Activated CD4-positive, CD25-positive, alpha-beta regulatory T cell treated with anti-CD3 and anti-CD28 coated beads, Interleukin-2, amount 50 U/mL, for 16 hours (primary cell): ENCODE results near the gene UGT2B28.
"Not testable (repeated sequence)": the region's sequence is repeated elsewhere in the genome, so short reads cannot be mapped to it uniquely, and the experiment has no call there.

ENCODE experiments used
- DNase-seq: peaks from one replicate; pipeline ENCODE4 v3.0.0-alpha.2; 2020; ENCODE audit warnings: low read depth, low spot score

UGT2B28 gene

GRCh38 chr4:69280081-69280480 is at the start of gene UGT2B28:
Gene UGT2B28, plus strand, starts transcription at chr4:69280475. Its CDS starts 26 bp downstream, at chr4:69280501.
- DNase-seq = not testable (repeated sequence)

GRCh38 chr4:69239092-69239491 is 41.2 kb upstream of the UGT2B28 start:
- no peak for DNase-seq

- no peak for DNase-seq
These were observed 40.6 kb upstream of the UGT2B28 start for GRCh38 chr4:69239557-69240168.

GRCh38 chr4:69240787-69241186 is 39.5 kb upstream of the UGT2B28 start:
- not testable (repeated sequence) for DNase-seq

- not testable (repeated sequence) for DNase-seq
These were observed 38.5 kb upstream of the UGT2B28 start for GRCh38 chr4:69241746-69242145.

GRCh38 chr4:69242562-69243240 is 37.6 kb upstream of the UGT2B28 start:
- not testable (repeated sequence) for DNase-seq

GRCh38 chr4:69250884-69251283 is 29.4 kb upstream of the UGT2B28 start:
- not testable (repeated sequence) for DNase-seq

- DNase-seq = not testable (repeated sequence)
These were observed 27.0 kb upstream of the UGT2B28 start for GRCh38 chr4:69253147-69253772.

GRCh38 chr4:69268612-69269011 is 11.7 kb upstream of the UGT2B28 start:
- not testable (repeated sequence) for DNase-seq

- DNase-seq = not testable (repeated sequence)
These were observed 16.1 kb downstream of the UGT2B28 start for GRCh38 chr4:69296356-69296755.

- not testable (repeated sequence) for DNase-seq
These were observed 28.3 kb downstream of the UGT2B28 start for GRCh38 chr4:69308426-69309033.

- not testable (repeated sequence) for DNase-seq
These were observed 29.3 kb downstream of the UGT2B28 start for GRCh38 chr4:69309549-69310076.

- DNase-seq = not testable (repeated sequence)
These were observed 30.0 kb downstream of the UGT2B28 start for GRCh38 chr4:69310262-69310661.

- DNase-seq = not testable (repeated sequence)
These were observed 37.5 kb downstream of the UGT2B28 start for GRCh38 chr4:69317669-69318298.

- no peak for DNase-seq
These were observed 41.0 kb downstream of the UGT2B28 start for GRCh38 chr4:69321153-69321729.

- DNase-seq = no peak
These were observed 41.8 kb downstream of the UGT2B28 start for GRCh38 chr4:69322055-69322454.

- DNase-seq = no peak
These were observed 43.0 kb downstream of the UGT2B28 start for GRCh38 chr4:69323284-69323683.

- DNase-seq = no peak
These were observed 50.2 kb downstream of the UGT2B28 start for GRCh38 chr4:69330345-69331047.

GRCh38 chr4:69331304-69331703 is 51.0 kb downstream of the UGT2B28 start:
- not testable (repeated sequence) for DNase-seq

- not testable (repeated sequence) for DNase-seq
These were observed 55.2 kb downstream of the UGT2B28 start for GRCh38 chr4:69335485-69335884.
